ENCODE data around the gene ARHGAP26. TPM values are rescaled to one million over a fixed set of nuclear protein-coding genes. Genes with fewer than 3 reads are reported as not detected.

The ARHGAP26 gene
- total RNA-seq, 1 donor from 2014 or later: 60.3 TPM

DNA sequence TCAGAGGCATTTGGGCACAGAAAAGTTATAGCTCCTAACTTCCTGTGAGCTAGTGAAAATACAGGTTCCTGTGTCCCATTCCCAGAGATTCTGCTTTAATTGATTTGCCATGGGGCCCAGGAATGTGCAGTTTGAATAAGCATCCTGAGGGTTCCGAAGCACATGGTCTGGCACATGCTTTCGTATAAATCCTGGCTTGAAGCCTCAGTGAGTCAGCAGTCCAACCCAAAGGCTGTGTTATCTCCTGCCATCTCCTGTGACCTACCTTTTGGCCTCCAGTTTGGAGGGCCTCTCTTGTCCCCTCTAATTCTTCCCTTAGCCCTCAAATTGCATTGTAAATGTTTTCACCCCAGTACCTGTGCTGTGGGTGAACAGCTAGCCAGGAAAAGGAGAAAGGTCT is 449.5 kb downstream of the ARHGAP26 start:
- no peak for DNase-seq (ENCODE audit: low spot score)

DNA sequence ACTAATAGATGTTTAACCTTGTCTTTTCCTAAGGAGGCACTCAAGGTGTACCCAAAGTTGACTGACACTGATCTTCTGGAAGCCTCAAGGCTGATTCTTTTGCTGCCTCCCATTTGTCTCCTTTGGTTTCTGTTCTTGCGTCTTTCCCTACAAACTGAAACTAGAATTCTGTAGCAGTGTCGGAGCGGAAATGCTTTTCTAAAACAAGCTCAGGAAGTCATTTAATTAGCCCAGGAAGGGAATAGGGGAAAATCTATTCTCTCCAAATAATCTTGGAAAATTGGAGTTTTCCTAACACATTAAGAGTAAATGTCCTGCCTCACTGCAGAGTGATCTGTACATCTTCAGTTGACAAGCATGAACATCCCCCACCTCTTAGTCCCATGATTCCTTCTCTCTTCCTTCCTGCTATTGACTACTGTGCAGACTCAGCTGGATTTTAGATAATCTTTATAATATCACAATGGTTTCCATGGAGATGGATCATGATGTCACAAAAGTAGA is 450.6 kb downstream of the ARHGAP26 start:
- DNase-seq (ENCODE audit: low spot score): no peak

DNA sequence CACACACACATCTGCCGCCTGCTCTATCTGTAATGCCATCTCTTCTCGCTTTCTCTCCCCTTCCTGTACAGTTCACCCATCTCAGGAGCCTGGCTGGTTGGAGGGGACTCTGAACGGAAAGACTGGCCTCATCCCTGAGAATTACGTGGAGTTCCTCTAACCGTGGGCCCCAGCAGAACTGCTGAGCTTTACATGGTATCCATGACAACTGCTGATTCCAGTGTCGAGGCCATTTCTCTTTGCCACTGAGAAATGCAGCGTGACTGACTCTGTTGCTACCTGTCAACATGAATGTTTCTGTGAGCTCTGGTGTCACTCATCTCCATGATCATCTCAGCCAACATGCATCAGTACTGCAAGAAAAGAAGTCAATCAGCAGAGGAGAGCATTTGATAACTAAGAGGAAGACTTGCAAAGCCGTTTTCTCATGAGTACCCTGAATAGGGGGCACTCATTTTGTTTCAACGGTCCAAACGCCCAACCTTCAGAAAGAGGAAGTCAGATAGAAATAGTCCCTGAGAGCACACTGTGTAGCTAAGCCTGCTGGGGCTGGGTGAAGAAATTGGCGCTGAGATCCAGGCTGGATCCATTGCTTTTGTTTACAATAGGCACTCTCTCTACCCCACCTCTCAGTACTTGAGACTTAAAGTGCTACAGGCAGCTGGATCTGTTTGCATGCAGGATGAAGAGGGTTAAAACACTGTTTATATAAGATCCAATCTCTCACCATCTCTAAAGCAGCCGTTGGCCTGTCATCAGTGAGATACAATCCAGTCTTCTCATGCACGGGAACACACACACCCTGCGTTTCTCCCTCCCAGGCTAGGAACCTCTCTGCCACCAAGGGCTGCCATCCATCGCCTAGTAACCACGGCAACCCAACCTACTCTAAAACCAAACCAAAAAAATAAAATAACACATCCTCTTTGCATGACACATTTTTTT is 452.4 kb downstream of the ARHGAP26 start:
- no peak for DNase-seq (ENCODE audit: low spot score)

DNA sequence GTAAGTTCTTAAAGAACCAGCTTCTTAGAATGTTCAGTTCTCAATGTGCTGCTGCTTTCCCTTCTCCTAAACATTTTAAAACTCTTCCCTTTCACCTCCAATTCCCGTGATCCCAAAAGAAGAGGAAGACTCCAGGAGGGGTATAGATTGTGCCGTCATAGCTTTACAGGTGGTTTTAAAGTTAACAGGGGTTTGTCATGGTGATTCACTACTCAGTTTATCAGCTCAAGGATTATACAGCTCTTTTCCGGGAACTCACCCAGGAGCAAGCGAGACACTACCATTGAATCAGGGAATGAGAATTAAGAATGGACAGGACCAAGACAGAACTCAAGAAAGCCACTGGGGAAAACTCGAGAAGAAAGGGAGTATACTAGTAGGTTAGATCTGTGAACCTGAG is 454.5 kb downstream of the ARHGAP26 start:
- no peak for DNase-seq (ENCODE audit: low spot score)

DNA sequence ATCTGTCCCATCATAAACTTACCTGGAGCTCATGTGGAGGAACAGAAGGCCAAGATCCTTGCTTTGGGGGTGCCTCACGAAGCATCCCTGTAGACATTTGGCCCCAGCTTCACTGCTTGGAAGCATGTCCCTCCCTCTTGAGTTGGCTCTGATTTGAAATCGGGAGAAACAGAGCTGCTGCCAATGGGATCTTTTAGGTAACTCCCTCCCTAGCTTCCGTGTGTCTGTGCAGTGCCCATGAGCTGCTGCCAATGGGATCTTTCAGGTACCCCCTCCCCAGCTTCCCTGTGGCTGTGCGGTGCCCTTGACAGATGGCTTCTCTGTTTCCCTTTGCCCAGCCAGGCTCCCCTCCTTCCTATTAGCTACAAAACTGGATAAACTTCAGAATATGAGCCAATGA is 455.3 kb downstream of the ARHGAP26 start:
- no peak for DNase-seq (ENCODE audit: low spot score)

DNA sequence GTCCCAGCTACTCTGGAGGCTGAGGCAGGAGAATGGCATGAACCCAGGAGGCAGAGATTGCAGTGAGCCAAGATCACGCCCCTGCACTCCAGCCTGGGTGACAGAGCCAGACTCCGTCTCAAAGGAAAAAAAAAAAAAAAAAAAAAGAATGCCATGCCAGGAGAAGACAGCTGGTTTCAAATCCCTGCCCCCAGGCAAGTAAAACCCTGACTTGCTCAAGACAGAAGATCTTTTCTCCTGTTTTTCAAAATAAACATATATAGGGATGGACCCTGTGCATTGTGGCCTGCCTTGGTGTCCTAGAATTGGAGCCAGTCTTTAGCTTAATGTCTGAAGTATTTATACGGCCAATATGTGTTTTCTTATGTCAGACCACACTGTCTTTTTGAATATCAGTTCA is 456.2 kb downstream of the ARHGAP26 start:
- DNase-seq (ENCODE audit: low spot score): no peak

DNA sequence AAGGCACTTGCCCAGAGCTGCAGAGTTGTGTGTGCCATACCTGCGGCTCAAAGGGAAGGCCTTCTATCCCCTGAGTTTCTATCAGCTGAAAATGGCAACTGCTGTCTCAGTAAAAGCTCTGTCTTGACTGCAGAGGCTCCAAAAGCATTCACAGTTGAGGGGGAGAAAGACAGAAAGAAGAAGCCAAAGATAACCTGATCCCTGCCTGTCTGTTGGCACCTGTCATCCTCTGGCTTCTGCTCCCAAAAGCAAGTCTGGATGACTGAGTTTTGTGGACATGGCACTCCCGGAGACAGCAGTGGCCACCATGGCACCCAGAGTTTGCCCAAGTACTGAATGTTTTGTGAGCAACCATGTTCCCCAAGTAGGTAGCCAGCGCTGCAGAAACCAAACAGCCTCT is 456.7 kb downstream of the ARHGAP26 start:
- DNase-seq (ENCODE audit: low spot score): no peak

DNA sequence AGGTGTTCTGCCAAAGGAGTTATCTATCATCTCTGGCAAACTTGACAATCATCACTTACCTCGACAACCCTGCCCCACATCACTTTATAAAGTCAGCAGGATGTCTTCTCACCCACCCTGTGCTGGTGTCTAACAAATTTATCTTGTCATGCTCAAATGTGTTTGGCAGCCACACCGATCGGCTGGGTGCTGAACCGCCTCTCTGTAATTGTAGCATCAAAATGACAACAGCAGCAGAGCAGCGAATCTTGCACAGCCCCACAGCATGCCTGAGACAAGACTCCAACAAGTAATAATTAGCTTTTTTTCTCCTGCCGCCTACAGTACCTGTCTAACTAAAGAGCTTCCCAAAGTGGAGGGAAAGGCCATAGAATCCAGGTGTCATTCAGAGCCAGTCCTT is 457.1 kb downstream of the ARHGAP26 start:
- DNase-seq (ENCODE audit: low spot score): no peak

DNA sequence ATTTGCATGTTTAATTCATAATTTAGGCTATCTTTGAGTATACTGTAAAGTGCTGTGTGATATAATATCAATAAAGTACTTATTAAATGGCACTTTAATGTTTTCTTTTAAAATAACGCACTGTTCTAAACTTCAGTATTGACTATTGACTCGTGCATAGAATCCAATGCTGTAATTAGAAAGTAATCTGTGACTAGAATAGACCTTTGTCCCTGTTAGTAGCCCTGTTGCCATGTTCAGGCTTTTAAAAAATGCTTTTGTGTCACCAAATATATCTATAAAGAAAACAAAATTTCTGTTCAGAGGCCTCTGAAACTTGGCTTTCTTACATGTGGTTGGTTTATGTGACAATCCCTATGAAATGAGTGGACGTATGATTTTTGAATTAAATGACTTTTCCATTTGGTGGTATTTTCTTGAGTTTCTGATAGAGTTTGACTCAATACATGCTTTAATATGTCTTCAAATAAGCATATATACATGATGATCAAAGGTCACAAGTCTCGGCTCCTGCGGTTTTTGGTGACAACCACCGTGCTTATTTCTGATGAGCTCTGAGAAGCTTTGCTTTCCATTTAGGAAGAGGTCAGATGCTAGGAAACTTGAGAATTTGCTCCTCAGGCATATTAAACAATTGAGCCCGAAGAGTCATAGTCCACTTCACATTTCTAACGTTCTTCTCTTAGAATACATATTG is 458.6 kb downstream of the ARHGAP26 start:
- DNase-seq (ENCODE audit: low spot score): no peak

DNA sequence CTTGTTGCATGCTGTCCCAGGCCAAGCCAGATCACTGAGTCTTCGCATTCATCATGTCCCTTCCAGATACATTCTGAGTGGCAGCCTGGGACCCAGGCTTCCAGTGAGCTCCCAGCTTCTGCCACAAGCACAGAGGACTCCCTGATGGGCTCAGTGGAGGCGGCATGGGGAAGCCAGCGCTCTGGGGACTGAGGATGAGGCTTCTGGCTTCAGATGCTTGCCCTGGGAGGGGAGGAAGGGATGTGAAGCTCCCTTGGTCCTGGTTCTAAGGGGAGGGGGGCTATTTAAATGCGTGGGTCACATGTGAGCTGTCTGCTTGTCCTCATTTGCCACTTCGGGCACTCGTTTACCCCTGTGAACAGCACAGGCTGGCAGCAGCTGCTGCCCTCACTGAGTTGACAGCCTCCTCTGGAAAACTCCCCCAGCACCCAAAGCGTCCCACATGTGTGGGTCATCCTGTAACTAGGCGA is 459.3 kb downstream of the ARHGAP26 start:
- DNase-seq (ENCODE audit: low spot score): no peak

DNA sequence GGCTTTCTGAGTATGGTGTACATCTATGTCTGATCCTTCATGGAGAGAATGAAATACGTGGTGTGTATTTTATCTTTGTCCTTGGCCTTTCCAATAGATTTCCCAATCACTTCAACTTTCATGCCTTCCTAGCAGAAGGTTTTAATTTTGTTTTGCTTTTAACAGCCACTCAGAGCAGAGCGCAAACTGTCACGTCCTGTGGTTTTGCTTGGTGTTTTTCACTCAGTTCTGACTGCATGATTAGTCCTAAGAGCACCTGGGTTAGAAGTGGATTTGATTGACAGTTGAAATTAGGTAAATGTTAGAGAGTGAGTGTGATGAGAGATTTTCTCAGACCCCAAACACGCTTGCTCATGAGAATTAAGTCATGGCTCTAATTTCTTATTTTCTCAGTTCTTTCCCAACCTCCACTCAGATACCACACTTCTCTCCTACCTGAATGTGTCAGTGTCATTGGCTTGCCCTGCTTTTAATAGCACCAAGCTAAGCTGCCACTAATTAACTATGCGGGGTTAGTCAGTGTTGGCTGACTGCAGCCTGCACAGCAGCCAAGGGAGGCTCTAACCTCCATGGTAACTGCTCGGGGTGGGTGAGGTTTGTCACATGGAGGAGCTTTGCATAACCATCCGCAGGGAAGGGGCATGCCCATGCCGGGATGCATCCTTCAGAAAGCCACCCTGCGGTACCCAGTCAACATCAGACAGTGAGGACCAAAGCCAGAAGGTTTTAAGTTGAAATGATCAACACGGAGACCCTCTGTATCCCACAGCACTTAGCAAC is 459.9 kb downstream of the ARHGAP26 start:
- peak; percentile 49 for DNase-seq (ENCODE audit: low spot score)

DNA sequence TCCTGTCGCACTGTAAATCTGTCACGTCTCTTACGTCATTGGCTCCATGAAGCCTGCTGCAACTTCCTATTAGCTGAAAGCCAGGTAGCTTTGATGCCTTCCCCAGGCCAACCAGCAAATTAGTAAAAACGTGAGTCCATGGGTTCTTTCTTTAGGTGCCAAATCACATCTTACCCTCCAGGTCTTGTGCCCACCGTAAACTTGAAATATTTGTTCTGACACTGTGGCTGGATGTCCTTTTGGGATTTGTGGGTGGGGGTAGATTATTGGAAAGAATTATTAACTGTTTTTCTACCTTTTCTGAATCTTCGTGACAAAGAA is 460.5 kb downstream of the ARHGAP26 start:
- DNase-seq (ENCODE audit: low spot score): no peak

DNA sequence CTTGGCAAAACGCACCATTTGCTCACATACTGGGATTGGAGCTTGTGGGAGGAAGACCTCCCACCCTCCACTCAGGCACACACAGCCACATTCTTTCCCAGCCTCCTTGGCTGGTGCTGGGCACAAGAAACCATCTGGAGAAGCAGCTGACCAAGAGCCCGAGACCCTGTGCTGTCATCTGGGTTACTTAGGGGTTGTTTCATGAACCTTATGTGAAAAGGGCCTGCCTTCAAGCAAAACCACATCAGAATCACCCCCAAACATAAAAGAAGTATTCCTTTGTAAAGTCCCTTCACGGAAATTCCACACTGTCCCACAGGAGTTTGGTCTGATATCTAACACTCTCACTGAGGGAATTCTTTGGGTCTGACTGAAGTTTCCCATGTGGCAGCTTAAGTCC is 461.2 kb downstream of the ARHGAP26 start:
- DNase-seq (ENCODE audit: low spot score): no peak

DNA sequence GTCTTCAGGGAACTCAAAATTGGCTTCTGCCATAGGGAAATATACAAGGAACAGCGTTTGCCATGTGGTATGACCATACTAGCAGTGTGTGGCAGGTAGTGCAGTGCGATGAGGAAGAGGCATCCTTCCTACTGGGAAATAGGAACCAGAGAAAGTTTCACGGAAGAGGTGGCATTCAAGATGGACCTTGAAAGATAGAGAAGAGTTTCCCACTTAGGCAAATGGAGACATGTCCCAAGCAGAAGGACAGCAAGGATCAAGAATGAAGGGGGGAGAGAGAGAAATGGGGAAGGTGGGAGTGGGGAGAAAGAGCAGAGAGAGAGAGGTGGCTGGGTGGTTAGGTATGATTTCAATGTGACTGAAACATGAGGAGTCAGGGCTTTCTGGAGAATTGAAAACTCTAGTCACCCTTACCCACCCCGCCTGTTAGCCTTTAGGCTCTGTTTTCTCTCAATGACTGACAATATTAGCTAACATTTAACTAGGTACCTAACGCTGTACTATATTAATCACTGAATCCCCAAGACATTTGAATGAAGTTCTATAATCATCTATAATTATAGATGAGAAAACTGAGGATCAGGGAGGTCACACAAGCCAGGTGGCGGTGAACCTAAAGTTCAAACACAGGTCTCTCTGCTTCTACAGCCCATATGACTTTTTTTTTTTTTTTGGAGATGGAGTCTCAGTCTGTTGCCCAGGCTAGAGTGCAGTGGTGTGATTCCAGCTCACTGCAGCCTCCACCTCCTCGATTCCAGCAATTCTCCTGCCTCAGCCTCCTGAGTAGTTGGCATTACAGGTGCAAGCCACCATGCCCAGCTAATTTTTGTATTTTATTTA is 462.0 kb downstream of the ARHGAP26 start:
- DNase-seq (ENCODE audit: low spot score): no peak

DNA sequence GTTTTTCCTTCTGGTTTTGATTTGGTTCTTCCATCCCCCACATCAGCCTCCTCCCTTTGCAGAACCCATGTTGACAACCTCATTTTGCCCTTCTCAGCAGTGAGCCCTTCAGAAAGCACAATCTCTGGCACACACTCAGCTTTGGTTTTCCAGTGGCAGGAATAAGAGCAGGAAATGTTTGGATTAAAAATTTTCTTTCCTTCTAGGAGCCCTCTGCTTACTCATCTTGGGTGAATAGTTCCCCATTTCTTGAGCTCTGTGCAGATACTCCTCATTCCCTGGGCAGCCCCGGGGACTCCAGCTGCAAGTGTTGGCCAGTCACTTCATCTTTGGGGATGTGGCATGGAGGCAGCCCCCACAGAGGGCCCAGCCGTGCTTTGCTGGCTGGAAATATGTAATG is 462.9 kb downstream of the ARHGAP26 start:
- no peak for DNase-seq (ENCODE audit: low spot score)

DNA sequence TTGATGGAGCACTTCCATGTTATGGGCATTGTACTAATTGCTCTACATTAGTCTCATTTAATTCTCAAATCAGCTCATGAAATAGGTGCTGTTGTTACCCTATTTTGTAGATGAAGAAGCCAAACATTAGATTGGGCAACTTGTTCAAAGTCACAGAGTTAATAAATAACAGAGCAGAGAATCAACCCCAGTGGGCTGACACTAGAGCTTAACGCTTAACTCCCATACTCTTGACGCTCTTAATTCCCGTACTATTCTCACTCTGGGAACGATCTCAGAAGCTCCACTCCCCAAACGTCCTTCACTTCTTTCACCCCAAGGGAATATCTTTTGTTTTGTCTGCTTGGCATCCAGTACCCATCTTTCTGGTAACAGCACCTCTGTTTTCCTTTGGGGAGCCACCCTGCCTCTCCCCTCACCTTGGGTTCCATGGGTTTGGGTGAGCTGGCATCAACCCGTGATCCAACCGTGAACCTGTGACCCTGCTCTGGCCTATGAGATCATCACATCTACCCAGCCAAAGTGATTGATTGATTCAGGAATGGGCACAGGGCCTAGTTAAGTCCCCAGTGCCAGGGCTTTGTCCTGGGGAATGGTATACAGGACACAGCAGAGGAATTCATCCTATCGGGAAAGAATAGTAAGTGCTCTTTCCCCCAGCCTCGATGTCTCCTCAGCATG is 464.1 kb downstream of the ARHGAP26 start:
- peak; percentile 76 for DNase-seq (ENCODE audit: low spot score)

DNA sequence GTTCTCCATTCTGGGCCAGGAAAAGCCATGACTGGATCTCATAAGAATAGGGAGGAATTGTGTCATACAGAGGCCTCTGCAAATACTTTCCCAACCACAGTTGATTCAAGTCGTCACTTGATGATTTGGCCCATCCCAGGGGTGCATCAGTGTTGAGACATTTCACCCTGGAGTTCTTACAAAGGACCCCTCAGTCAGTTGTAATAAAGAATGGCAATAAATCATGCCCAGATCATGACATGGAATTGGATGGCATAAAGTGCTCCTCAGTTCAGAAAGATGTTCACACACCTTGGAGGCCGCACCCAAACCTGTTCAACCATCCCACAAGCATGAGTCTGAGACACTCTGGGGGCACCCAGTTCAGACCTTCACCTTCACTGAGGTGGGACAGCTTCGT is 465.2 kb downstream of the ARHGAP26 start:
- DNase-seq (ENCODE audit: low spot score): no peak

DNA sequence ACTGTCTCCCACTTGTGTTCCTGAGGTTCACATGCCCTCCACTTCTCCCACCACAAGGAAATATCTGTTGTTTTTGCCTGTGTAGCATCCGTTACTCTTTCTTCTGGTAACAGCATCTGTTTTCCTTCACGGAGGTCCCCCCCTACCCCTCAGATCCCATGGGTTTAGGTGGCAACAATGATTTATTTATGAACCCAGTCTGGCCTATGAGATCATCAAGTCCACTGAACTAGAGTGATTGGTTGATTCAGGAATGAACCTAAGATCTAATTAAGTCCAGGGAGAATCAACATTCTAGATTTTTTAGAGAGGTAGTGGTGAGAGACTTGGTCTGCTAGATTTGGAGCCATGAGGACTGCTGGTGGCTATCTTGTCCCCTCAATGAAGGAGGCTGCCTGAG is 466.5 kb downstream of the ARHGAP26 start:
- DNase-seq (ENCODE audit: low spot score): no peak

DNA sequence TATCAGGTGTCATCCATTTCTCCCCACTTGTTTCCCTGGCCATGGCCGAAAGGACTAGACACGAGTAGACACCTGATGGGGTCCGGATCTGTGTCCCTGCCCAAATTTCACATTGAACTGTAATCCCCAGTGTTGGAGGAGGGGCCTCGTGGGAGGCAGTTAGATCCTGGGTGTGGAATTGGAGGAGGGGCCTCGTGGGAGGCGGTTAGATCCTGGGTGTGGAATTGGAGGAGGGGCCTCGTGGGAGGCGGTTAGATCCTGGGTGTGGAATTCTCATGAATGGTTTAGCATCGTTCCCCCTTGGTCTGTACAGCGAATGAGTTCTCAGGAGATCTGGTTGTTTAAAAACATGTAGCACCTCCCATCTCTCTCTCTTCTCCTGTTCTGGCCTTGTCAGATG is 467.5 kb downstream of the ARHGAP26 start:
- no peak for DNase-seq (ENCODE audit: low spot score)

DNA sequence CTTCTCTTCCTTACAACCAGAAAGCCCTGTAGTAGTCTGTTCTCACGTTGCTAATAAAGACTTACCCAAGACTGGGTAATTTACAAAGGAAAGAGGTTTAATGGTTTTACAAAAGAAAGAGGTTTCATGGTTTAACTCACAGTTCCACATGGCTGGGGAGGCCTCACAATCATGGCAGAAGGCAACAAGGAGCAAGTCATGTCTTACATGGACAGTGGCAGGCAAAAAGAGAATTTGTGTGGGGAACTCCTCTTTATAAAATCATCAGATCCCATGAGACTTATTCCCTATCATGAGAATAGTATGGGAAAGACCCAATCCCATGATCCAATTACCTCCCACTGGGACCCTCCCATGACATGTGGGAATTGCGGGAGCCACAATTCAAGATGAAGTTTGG is 468.4 kb downstream of the ARHGAP26 start:
- no peak for DNase-seq (ENCODE audit: low spot score)

Measured in mucosa of gallbladder (tissue), 1 donor.